ENCODE results near the gene MINDY2.

DNA sequence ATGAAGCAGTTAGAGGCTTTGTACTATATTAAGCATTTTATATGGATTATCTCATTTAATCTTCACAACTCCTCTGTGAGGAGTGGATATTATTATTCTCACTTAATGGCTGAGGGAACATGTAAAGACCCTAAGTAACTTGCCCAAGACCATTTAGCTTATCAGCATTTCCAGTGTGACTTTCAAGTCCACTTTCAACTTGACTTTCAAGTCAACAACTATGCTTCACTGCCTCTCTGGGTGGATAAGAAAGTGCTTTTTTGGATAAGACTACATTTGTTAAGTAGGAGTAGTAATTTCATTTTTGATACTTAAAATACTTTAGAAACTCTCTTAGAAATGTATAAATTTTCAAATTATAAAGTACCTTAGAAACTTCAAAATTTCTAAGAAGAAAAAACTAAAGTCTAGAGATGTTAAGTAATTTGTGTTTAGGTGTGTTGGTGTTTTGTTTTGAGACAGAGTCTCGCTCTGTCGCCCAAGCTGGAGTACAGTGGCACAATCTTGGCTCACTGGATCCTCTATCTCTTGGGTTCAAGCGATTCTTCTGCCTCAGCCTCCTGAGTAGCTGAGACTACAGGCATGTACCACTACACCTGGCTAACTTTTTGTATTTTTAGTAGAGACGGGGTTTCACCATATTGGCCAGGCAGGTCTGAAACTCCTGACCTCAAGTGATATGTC lies 71.8 kb downstream of the MINDY2 start:
- TF ChIP-seq, protein P1, sequence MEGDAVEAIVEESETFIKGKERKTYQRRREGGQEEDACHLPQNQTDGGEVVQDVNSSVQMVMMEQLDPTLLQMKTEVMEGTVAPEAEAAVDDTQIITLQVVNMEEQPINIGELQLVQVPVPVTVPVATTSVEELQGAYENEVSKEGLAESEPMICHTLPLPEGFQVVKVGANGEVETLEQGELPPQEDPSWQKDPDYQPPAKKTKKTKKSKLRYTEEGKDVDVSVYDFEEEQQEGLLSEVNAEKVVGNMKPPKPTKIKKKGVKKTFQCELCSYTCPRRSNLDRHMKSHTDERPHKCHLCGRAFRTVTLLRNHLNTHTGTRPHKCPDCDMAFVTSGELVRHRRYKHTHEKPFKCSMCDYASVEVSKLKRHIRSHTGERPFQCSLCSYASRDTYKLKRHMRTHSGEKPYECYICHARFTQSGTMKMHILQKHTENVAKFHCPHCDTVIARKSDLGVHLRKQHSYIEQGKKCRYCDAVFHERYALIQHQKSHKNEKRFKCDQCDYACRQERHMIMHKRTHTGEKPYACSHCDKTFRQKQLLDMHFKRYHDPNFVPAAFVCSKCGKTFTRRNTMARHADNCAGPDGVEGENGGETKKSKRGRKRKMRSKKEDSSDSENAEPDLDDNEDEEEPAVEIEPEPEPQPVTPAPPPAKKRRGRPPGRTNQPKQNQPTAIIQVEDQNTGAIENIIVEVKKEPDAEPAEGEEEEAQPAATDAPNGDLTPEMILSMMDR (IDR thresholded peaks at IDR 0.05): no peak
- TF ChIP-seq POLR2AphosphoS5 (IDR thresholded peaks at IDR 0.05; ENCODE audit: low read depth, low read length): no peak
- TF ChIP-seq, protein P2, sequence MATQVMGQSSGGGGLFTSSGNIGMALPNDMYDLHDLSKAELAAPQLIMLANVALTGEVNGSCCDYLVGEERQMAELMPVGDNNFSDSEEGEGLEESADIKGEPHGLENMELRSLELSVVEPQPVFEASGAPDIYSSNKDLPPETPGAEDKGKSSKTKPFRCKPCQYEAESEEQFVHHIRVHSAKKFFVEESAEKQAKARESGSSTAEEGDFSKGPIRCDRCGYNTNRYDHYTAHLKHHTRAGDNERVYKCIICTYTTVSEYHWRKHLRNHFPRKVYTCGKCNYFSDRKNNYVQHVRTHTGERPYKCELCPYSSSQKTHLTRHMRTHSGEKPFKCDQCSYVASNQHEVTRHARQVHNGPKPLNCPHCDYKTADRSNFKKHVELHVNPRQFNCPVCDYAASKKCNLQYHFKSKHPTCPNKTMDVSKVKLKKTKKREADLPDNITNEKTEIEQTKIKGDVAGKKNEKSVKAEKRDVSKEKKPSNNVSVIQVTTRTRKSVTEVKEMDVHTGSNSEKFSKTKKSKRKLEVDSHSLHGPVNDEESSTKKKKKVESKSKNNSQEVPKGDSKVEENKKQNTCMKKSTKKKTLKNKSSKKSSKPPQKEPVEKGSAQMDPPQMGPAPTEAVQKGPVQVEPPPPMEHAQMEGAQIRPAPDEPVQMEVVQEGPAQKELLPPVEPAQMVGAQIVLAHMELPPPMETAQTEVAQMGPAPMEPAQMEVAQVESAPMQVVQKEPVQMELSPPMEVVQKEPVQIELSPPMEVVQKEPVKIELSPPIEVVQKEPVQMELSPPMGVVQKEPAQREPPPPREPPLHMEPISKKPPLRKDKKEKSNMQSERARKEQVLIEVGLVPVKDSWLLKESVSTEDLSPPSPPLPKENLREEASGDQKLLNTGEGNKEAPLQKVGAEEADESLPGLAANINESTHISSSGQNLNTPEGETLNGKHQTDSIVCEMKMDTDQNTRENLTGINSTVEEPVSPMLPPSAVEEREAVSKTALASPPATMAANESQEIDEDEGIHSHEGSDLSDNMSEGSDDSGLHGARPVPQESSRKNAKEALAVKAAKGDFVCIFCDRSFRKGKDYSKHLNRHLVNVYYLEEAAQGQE (IDR thresholded peaks at IDR 0.05; ENCODE audit: insufficient read depth in 1 of 2, low read depth in 2 of 2, low read length in 1 of 2): no peak
